ENCODE results near the gene MUC2.

The MUC2 gene

DNA sequence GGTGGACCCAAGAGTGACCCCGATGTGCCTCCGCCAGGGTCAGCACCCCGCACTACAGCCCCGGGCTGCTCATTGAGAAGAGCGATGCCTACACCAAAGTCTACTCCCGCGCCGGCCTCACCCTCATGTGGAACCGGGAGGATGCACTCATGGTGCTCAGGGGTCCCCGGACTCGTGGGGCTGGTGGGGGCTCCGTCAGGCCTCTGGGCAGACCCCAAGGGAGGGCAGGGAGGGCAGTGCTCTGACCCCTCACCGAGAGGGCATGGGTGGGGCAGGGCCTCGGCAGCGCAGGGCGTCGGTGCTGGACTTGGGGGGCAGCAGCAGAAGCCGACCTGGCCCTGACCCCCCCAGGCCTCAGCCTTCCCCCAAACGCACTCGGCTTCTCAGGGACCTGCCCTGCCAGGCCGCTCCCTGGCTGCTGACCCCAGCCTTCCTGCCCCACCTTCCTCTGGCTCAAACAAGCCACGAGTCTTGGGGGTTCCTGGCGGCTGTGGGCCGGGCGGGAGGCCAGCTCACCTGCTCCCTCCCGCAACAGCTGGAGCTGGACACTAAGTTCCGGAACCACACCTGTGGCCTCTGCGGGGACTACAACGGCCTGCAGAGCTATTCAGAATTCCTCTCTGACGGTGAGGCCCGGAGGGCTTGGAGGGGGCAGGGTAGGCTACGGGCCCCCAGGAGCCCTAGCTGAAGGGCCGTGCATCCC, 2.9 kb downstream of the MUC2 start:
- no peak overlapping the region for H3K14ac ChIP-seq (ENCODE audit: low read length)
- no peak overlapping the region for H3K18ac ChIP-seq (ENCODE audit: low read length)
- DNase-seq: no peak
- H3K79me1 ChIP-seq (ENCODE audit: low read length): no peaks in the 10 kb centered on the region
- H2AFZ ChIP-seq (ENCODE audit: insufficient read depth, low read length, poor library complexity): no peak overlapping the region
- no peak overlapping the region for H2BK12ac ChIP-seq (ENCODE audit: low read length)
- H3K4me2 ChIP-seq (ENCODE audit: low read length): no peak overlapping the region
- no peak overlapping the region for H4K91ac ChIP-seq (ENCODE audit: low read depth, low read length)
- no CpG with 5 or more reads among the region's 33 CpGs for WGBS (ENCODE audit: extremely low coverage, insufficient coverage, insufficient read length)
- H4K12ac ChIP-seq (ENCODE audit: low read depth, low read length): no peak overlapping the region
- H3K23ac ChIP-seq (ENCODE audit: low read length): no peak overlapping the region
- no peak overlapping the region for H3K27ac ChIP-seq (ENCODE audit: low read depth, low read length)
- no peak overlapping the region for H3K4me3 ChIP-seq (ENCODE audit: low read depth, low read length)
- no peak overlapping the region for H4K8ac ChIP-seq (ENCODE audit: low read depth, low read length)
- no peaks in the 10 kb centered on the region for H3K36me3 ChIP-seq (ENCODE audit: control insufficient read depth in 1 of 2, insufficient read depth in 2 of 2, low read length in 2 of 2)
- H3K4ac ChIP-seq (ENCODE audit: low read depth, low read length): no peak overlapping the region
- no peak overlapping the region for H3K9ac ChIP-seq (ENCODE audit: low read length)
- peaks cover 0 to 2% of the 10 kb centered on the region in 2 experiments for H3K4me1 ChIP-seq (ENCODE audit: control insufficient read depth in 1 of 2, insufficient read depth in 2 of 2, low read length in 2 of 2)
- no peak overlapping the region for H2BK5ac ChIP-seq (ENCODE audit: low read depth, low read length, poor library complexity)
- no peak overlapping the region for H2AK5ac ChIP-seq (ENCODE audit: low read length)
- no peaks in the 10 kb centered on the region for H3K27me3 ChIP-seq (ENCODE audit: insufficient read depth, low read length)
- H3K9me3 ChIP-seq (ENCODE audit: insufficient read depth, low read depth, low read length): peaks cover 2% of the 10 kb centered on the region
- no peak overlapping the region for H2BK120ac ChIP-seq (ENCODE audit: insufficient read depth, low read length, poor library complexity)
- no peaks in the 10 kb centered on the region for H3K79me2 ChIP-seq (ENCODE audit: control insufficient read depth, insufficient read depth, low read length, poor library complexity)

GRCh38 chr11:1078191-1078601, 3.5 kb downstream of the MUC2 start:
- Histone ChIP-seq H3K79me1 (ENCODE audit: low read length) (no peaks in the 10 kb centered on the region), H2BK5ac (ENCODE audit: low read depth, low read length, poor library complexity) (no peak overlapping the region)
- no CpG with 5 or more reads among the region's 39 CpGs for WGBS (ENCODE audit: extremely low coverage, insufficient coverage, insufficient read length)

DNA sequence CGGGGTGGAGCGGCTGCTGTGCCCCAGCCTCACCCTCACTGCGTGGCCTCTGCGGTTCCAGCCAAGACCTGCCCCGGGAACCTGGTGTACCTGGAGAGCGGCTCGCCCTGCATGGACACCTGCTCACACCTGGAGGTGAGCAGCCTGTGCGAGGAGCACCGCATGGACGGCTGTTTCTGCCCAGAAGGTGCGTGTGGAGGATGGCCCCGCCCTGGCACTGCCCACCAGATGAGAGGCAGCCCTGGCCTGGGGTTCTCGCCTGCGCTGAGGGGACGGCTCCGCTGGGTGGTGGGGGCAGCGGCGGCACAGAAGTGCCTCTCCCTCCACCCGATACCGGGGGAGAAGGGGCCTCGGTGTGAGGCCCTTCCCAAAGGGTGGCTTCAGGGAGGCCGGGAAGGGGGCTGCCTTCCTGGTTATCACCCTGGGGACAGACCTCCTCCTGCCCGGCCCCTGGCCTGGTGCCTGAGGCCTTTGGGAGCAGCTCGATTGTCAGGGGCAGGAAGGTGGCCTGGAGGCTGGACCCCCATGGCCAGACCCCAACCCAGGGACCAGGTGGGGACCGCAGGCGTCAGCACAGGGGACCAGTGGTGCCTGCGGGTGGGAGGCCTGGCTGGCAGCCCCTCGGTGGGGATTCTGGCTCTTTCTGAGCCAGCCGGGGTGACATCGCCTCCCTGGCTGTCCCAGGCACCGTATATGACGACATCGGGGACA, 7.1 kb downstream of the MUC2 start:
- H2BK120ac ChIP-seq (ENCODE audit: insufficient read depth, low read length, poor library complexity): no peak overlapping the region

More at GRCh38 chr11:1078191-1078601, 3.5 kb downstream of the MUC2 start:
- H3K27ac ChIP-seq (ENCODE audit: low read depth, low read length): no peak overlapping the region
- no peak overlapping the region for H2AK5ac ChIP-seq (ENCODE audit: low read length)
- H2BK12ac ChIP-seq (ENCODE audit: low read length): no peak overlapping the region
- no peak overlapping the region for H3K23ac ChIP-seq (ENCODE audit: low read length)
- H3K14ac ChIP-seq (ENCODE audit: low read length): no peak overlapping the region
- no peak overlapping the region for H3K9ac ChIP-seq (ENCODE audit: low read length)
- H4K91ac ChIP-seq (ENCODE audit: low read depth, low read length): no peak overlapping the region
- no peak overlapping the region for H3K4me3 ChIP-seq (ENCODE audit: low read depth, low read length)
- no peak overlapping the region for H2BK120ac ChIP-seq (ENCODE audit: insufficient read depth, low read length, poor library complexity)
- no peaks in the 10 kb centered on the region for H3K79me2 ChIP-seq (ENCODE audit: control insufficient read depth, insufficient read depth, low read length, poor library complexity)
- H3K4me2 ChIP-seq (ENCODE audit: low read length): no peak overlapping the region
- H3K36me3 ChIP-seq (ENCODE audit: control insufficient read depth in 1 of 2, insufficient read depth in 2 of 2, low read length in 2 of 2): no peaks in the 10 kb centered on the region
- no peak overlapping the region for H3K18ac ChIP-seq (ENCODE audit: low read length)
- H4K12ac ChIP-seq (ENCODE audit: low read depth, low read length): no peak overlapping the region
- peaks cover 2% of the 10 kb centered on the region for H3K9me3 ChIP-seq (ENCODE audit: insufficient read depth, low read depth, low read length)
- H3K27me3 ChIP-seq (ENCODE audit: insufficient read depth, low read length): no peaks in the 10 kb centered on the region
- no peak for DNase-seq
- H4K8ac ChIP-seq (ENCODE audit: low read depth, low read length): no peak overlapping the region
- no peak overlapping the region for H3K4ac ChIP-seq (ENCODE audit: low read depth, low read length)
- peaks cover 0 to 2% of the 10 kb centered on the region in 2 experiments for H3K4me1 ChIP-seq (ENCODE audit: control insufficient read depth in 1 of 2, insufficient read depth in 2 of 2, low read length in 2 of 2)
- H2AFZ ChIP-seq (ENCODE audit: insufficient read depth, low read length, poor library complexity): no peak overlapping the region

GRCh38 chr11:1082346-1082727, 7.7 kb downstream of the MUC2 start:
- no peaks in the 10 kb centered on the region for H3K27me3 ChIP-seq (ENCODE audit: insufficient read depth, low read length)
- no peak for DNase-seq
- H2AK5ac ChIP-seq (ENCODE audit: low read length): no peak overlapping the region
- H3K36me3 ChIP-seq (ENCODE audit: control insufficient read depth in 1 of 2, insufficient read depth in 2 of 2, low read length in 2 of 2): no peaks in the 10 kb centered on the region
- H3K18ac ChIP-seq (ENCODE audit: low read length): no peak overlapping the region
- no peak overlapping the region for H4K12ac ChIP-seq (ENCODE audit: low read depth, low read length)
- no peak overlapping the region for H3K4me3 ChIP-seq (ENCODE audit: low read depth, low read length)
- peaks cover 11% of the 10 kb centered on the region for H3K9me3 ChIP-seq (ENCODE audit: insufficient read depth, low read depth, low read length)
- no peaks in the 10 kb centered on the region for H3K4me1 ChIP-seq (ENCODE audit: control insufficient read depth in 1 of 2, insufficient read depth in 2 of 2, low read length in 2 of 2)
- H3K27ac ChIP-seq (ENCODE audit: low read depth, low read length): no peak overlapping the region
- no peak overlapping the region for H2BK120ac ChIP-seq (ENCODE audit: insufficient read depth, low read length, poor library complexity)
- H2BK5ac ChIP-seq (ENCODE audit: low read depth, low read length, poor library complexity): no peak overlapping the region
- no peak overlapping the region for H3K14ac ChIP-seq (ENCODE audit: low read length)
- WGBS (ENCODE audit: extremely low coverage, insufficient coverage, insufficient read length): no CpG with 5 or more reads among the region's 14 CpGs
- no peak overlapping the region for H2BK12ac ChIP-seq (ENCODE audit: low read length)
- H4K8ac ChIP-seq (ENCODE audit: low read depth, low read length): no peak overlapping the region
- no peaks in the 10 kb centered on the region for H3K79me2 ChIP-seq (ENCODE audit: control insufficient read depth, insufficient read depth, low read length, poor library complexity)
- H3K9ac ChIP-seq (ENCODE audit: low read length): no peak overlapping the region
- no peak overlapping the region for H2AFZ ChIP-seq (ENCODE audit: insufficient read depth, low read length, poor library complexity)
- no peak overlapping the region for H3K23ac ChIP-seq (ENCODE audit: low read length)
- H3K4ac ChIP-seq (ENCODE audit: low read depth, low read length): no peak overlapping the region
- H4K91ac ChIP-seq (ENCODE audit: low read depth, low read length): no peak overlapping the region
- H3K4me2 ChIP-seq (ENCODE audit: low read length): no peak overlapping the region
- no peaks in the 10 kb centered on the region for H3K79me1 ChIP-seq (ENCODE audit: low read length)

More for the DNA sequence above, 7.1 kb downstream of the MUC2 start:
- Histone ChIP-seq H2BK12ac (ENCODE audit: low read length) (no peak overlapping the region), H2AFZ (ENCODE audit: insufficient read depth, low read length, poor library complexity) (no peak overlapping the region), H3K36me3 (ENCODE audit: control insufficient read depth in 1 of 2, insufficient read depth in 2 of 2, low read length in 2 of 2) (no peaks in the 10 kb centered on the region), H3K18ac (ENCODE audit: low read length) (no peak overlapping the region), H3K14ac (ENCODE audit: low read length) (no peak overlapping the region), H3K4ac (ENCODE audit: low read depth, low read length) (no peak overlapping the region), H3K27me3 (ENCODE audit: insufficient read depth, low read length) (no peaks in the 10 kb centered on the region), H3K23ac (ENCODE audit: low read length) (no peak overlapping the region), H4K12ac (ENCODE audit: low read depth, low read length) (no peak overlapping the region), H3K9ac (ENCODE audit: low read length) (no peak overlapping the region), H3K4me2 (ENCODE audit: low read length) (no peak overlapping the region), H4K8ac (ENCODE audit: low read depth, low read length) (no peak overlapping the region), H2AK5ac (ENCODE audit: low read length) (no peak overlapping the region), H3K4me1 (ENCODE audit: control insufficient read depth in 1 of 2, insufficient read depth in 2 of 2, low read length in 2 of 2) (no peaks in the 10 kb centered on the region), H2BK5ac (ENCODE audit: low read depth, low read length, poor library complexity) (no peak overlapping the region), H4K91ac (ENCODE audit: low read depth, low read length) (no peak overlapping the region), H3K4me3 (ENCODE audit: low read depth, low read length) (no peak overlapping the region), H3K79me2 (ENCODE audit: control insufficient read depth, insufficient read depth, low read length, poor library complexity) (no peaks in the 10 kb centered on the region), H3K9me3 (ENCODE audit: insufficient read depth, low read depth, low read length) (peaks cover 9% of the 10 kb centered on the region), H3K79me1 (ENCODE audit: low read length) (no peaks in the 10 kb centered on the region), H3K27ac (ENCODE audit: low read depth, low read length) (no peak overlapping the region)
- DNase-seq: no peak
- no CpG with 5 or more reads among the region's 33 CpGs for WGBS (ENCODE audit: extremely low coverage, insufficient coverage, insufficient read length)
